ENCODE data around the gene EAF1.
"Not testable (repeated sequence)": the region's sequence is repeated elsewhere in the genome, so short reads cannot be mapped to it uniquely, and the experiment has no call there.

Gene EAF1

DNA sequence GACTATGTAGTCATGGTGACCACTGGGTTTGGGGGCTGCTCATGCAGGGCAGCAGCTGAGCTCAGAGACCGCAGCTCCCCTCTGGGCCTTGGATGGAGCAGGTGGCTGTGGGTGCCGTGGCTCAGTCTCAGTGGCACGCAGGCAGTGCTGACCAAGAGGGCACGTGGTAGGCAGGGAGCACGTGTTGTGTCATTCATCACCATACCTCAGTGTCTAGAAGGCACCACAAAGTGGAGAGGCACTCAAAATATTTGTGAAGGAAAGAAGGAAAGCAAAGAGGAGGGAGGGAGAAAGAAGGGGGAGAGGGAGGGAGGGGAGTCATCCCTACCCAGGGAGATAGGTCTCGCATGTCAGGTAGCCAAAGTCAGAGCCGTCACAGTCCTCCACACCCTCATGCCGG, 26.1 kb downstream of the EAF1 start:
- DNase-seq: no peak

- no peak for DNase-seq
Observed at GRCh38 chr3:15453991-15454625, 26.7 kb downstream of the EAF1 start.

DNA sequence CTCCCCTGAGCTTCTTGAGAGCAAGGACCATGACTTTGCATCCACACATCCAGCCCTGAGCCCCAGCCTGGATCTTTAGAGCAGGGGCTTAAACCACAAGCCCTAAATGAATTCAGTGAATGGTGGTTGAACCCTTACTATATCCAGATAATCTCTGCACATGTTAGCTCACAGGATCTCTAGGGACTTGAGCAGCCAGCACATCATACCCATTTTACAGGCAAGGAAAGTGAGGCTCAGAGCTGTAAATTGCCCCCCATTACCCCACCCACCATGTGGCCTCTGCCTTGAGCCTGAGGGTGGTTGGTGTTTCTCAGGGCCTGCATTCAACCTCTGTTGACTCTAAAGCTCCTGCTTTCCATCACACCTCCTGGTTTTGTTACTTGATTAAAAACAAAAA, 27.6 kb downstream of the EAF1 start:
- no peak for DNase-seq

DNA sequence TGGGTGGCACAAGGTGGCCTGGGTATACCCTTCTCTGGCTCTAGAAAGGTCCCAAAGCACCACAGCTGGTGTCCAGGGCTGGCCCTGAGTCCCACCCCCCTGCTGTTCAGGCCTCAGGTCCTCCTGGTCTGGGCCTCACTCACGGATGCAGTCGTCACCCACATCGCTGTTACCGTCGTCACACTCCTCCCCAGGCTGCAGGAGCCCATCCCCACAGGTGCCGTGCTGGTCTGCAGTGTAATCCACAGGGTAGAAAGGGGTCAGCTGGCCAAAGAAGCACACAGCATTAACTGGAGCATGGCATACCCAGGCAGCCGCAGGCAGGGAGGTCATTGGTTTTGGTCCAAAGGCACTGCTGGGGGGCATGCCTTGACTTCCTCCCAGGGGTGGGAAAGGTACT, 28.4 kb downstream of the EAF1 start:
- no peak for DNase-seq

GRCh38 chr3:15456321-15456720, 28.9 kb downstream of the EAF1 start:
- DNase-seq: no peak

DNA sequence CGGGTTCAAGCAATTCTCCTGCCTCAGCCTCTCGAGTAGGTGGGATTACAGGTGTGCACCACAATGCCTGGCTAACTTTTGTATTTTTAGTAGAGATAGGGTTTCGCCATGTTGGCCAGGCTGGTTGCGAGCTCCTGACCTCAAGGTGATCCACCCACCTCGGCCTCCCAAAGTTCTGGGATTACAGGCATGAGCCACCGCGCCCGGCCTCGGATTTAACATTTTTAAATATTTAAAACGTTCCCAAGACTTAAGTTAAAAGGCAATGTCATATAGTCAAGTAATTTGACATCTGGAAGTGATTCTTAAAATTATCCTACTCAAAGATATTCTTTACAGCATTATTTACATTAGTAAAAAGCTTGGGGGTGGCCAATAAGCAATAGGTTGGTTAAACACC, 29.5 kb downstream of the EAF1 start:
- DNase-seq: not testable (repeated sequence)

GRCh38 chr3:15458212-15458780, 30.9 kb downstream of the EAF1 start:
- no peak for DNase-seq

- DNase-seq: no peak
Observed at GRCh38 chr3:15460891-15461531, 33.6 kb downstream of the EAF1 start.

DNA sequence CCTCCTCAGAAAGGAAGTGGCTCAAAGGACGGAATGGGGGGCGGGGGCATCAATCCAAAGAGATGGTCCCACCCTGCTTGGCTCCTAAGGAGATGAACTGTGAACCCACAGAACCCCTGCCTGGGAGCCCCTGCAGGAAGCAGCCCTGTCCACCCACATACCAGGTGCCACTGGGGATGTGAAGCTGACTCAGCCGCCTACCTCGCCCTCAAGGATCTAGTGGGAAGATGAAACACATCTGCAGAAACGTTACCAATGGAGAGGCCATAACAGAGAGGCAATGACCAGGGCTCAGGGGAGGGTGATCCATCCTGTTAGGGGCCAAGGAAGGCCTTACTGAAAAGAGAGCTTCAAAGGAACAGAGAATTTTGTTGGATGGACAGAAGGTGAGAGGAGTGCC, 35.1 kb downstream of the EAF1 start:
- DNase-seq: peak in 1 of 2 donors; percentile 6

DNA sequence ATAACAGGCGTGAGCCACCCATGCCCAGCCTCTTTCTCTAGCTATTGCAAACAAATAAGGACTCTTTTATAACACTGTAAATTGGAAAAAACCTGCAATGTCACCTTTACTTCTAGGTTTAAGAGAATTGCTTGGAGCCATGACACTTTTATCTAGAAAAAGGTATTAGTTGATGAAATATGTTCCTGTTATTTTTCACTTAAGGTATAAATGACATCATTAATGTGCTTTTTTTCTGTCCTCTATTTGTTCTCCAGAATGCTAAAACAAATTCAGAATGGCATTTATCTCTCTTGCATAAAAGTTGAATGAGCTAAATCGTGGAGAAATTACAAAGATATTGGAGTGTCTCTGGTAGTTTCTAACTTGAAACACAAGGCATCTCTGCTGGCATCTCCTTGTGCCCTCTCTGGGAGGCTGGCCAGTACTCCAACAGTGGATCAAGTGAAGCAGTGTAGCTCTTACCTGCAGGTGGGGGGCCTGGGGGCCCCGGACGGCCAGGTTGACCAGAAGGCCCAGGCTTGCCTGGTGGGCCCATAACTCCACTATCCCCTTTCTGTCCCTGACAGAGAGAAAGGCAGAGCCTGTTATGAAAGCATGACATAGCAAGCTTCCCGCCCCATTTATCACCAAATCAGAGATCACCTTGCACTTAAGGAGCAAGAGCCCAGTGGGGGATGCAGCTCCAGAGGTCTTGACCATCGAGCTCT, 38.6 kb downstream of the EAF1 start:
- no peak for DNase-seq

DNA sequence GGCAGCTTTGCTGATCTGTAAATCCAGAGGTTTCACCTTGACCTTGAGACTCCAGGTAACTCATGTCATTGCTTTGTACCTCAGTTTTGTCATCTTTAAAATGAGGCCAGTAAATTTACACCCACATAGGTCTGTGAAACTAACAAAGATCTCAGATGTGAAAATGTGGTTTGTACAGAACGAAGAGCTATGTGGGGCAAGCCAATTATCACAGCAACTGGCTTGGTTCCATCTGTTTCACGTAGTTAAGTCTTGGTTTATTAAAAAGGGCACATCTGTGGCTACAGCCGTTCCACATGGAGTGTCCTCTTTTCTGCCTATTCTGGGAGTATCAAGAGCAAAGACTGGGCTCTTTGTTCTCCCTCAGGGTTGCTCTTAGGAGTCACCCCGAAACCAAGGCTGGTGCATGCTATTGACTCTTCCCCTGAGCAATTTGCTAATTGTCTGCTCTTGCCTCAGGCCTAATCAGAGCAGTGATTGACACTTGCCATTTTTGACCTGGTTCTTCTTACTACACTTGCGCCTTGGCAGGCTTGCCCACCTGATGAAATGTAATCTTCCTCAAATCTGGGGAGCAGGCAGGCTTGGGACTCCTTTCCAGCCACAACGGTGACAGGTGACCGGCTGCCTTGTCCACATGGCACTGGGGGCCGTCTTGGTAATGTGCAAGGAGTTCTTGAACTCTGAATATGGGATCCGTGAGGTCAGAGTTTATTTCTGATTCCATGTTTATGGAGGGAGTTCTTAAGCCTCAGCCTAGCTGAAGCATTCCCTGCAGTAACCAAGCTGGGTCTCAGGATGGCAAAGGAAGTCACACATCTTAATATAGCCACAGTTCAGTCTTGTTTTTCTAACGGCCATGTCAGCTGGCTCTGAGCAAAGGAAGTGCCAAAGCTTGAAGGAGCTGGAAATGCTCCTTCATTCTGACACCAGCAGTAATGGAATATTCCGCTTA, 40.1 kb downstream of the EAF1 start:
- DNase-seq: no peak

GRCh38 chr3:15470261-15470660, 42.9 kb downstream of the EAF1 start:
- DNase-seq: no peak

DNA sequence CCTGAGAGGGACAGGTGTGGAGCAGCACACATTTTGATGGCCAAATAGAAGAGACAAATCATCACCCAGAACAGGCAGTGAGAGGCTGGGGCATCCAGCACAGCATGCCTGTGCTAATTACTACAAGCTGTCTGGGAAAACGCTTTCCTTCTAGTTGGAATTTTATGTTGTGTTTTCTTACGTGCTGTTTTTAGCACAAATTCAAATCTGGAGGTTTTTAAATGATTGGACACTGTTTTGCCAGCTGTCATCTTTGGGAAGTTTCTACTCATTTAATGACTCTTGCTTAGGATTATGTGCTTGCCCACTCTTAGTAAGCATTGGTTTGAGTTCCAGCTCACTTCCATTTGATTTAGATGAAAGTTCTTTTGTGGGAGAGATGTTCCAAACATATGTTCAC, 43.5 kb downstream of the EAF1 start:
- DNase-seq: no peak

GRCh38 chr3:15471861-15472260, 44.5 kb downstream of the EAF1 start:
- DNase-seq: no peak

DNA sequence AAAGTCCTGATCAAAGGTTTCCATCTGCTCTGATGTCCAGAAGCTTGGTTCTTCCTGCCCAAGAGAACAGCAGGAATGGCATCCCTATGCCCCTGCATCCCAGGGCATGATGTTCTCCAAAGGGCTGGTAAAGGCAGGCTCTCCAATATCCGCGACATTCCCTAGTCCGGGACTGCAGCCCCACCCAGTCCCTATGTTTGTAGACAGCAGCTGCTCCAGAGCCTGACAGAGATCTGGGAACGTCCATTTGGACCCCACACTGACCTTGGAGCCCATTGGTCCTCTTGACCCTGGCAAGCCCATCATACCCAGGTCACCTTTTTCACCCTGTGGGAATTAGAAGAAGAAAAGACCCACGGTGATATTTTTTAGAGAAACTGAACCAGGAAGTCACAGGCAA, 47.8 kb downstream of the EAF1 start:
- DNase-seq: no peak

GRCh38 chr3:15476378-15476777, 49.0 kb downstream of the EAF1 start:
- no peak for DNase-seq

- no peak for DNase-seq
Observed at GRCh38 chr3:15477951-15478639, 50.7 kb downstream of the EAF1 start.

- DNase-seq: no peak
Observed at GRCh38 chr3:15478640-15478979, 51.2 kb downstream of the EAF1 start.

- DNase-seq: no peak
Observed at GRCh38 chr3:15479400-15480224, 52.2 kb downstream of the EAF1 start.

DNA sequence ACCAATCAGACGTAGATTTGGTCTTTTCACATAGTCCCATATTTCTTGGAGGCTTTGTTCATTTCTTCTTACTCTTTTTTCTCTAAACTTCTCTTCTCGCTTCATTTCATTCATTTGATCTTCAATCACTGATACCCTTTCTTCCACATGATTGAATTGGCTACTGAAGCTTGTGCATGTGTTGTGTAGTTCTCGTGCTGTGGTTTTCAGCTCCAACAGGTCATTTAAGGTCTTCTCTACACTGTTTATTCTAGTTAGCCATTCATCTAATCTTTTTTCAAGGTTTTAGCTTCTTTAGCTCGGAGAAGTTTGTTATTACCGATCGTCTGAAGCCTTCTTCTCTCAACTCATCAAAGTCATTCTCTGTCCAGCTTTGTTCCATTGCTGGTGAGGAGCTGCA, 57.2 kb downstream of the EAF1 start:
- DNase-seq: not testable (repeated sequence)

GRCh38 chr3:15486020-15486419, 58.6 kb downstream of the EAF1 start:
- DNase-seq: no peak

Data from stimulated activated CD4-positive, alpha-beta T cell treated with anti-CD3 and anti-CD28 coated beads, Interleukin-2, amount 100 ng/mL, for 24 hours (primary cell).